ENCODE measurements around the gene CCDC82. TPM values are rescaled to one million over a fixed set of nuclear protein-coding genes. Genes with fewer than 3 reads are reported as not detected.
"Not testable (repeated sequence)": the region's sequence is repeated elsewhere in the genome, so short reads cannot be mapped to it uniquely, and the experiment has no call there.

The CCDC82 gene
- total RNA-seq, 6 experiments from 2014 or later = 14.0 to 18.2 (median 17.2) TPM

DNA sequence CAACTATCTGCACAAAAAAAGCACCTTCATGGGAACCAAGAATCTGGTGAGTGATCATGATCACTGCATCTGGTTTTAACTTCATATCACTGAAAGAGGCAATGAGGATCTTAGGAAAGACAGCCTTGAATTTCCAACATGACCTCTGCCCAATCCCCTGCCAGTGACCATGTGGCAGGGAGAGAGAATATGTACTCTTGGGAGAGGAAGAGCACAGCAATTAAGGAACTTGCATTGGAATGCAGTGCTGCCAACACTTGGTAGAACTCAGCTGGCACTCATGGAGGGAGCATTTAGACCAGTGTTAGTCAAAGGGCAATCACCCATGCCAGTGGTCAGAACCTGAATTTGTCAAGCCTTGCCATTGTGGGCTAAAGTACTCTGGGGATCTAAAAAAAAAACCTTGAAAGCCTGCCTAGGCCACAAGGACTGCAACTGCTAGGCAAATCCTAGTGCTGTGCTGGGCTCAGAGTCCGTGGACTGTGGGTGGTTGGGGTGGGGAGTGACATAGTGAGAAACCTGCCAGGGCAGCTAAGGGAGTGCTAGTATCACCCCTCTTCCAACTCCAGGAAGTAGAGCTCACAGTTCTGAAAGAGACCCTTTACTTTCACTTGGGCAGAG, 23.2 kb upstream of the CCDC82 start:
- TF ChIP-seq, protein P1, sequence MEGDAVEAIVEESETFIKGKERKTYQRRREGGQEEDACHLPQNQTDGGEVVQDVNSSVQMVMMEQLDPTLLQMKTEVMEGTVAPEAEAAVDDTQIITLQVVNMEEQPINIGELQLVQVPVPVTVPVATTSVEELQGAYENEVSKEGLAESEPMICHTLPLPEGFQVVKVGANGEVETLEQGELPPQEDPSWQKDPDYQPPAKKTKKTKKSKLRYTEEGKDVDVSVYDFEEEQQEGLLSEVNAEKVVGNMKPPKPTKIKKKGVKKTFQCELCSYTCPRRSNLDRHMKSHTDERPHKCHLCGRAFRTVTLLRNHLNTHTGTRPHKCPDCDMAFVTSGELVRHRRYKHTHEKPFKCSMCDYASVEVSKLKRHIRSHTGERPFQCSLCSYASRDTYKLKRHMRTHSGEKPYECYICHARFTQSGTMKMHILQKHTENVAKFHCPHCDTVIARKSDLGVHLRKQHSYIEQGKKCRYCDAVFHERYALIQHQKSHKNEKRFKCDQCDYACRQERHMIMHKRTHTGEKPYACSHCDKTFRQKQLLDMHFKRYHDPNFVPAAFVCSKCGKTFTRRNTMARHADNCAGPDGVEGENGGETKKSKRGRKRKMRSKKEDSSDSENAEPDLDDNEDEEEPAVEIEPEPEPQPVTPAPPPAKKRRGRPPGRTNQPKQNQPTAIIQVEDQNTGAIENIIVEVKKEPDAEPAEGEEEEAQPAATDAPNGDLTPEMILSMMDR (IDR thresholded peaks at IDR 0.05) = no peak
- Mint-ChIP-seq H3K27me3 (ENCODE audit: insufficient read depth) (peaks cover 3% of the 10 kb centered on the region), H3K4me1 (ENCODE audit: low read depth) (no peaks in the 10 kb centered on the region), H3K27ac (no peak overlapping the region), H3K36me3 (ENCODE audit: low read depth) (no peaks in the 10 kb centered on the region; the same call in 1 of the 2 replicates), H3K9me3 (no peaks in the 10 kb centered on the region), H3K4me3 (no peak overlapping the region)
- DNase-seq = no peak

DNA sequence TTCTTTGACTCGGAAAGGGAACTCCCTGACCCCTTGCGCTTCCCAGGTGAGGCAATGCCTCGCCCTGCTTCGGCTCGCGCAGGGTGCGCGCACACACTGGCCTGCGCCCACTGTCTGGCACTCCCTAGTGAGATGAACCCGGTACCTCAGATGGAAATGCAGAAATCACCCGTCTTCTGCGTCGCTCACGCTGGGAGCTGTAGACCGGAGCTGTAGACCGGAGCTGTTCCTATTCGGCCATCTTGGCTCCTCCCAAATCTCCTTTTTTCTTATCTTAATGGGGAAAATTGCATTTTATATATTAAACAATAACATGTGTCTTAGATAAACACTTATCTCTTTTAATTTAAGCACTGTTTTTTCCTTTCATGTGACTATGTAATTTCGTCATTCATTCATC, 21.7 kb upstream of the CCDC82 start:
- not testable (repeated sequence) for H3K4me1 Mint-ChIP-seq (ENCODE audit: low read depth); DNase-seq; H3K27ac Mint-ChIP-seq; H3K9me3 Mint-ChIP-seq; H3K27me3 Mint-ChIP-seq (ENCODE audit: insufficient read depth); H3K36me3 Mint-ChIP-seq (ENCODE audit: low read depth)
- H3K4me3 Mint-ChIP-seq = peak overlapping the region; percentile 59; the same call in 1 of the 2 replicates

DNA sequence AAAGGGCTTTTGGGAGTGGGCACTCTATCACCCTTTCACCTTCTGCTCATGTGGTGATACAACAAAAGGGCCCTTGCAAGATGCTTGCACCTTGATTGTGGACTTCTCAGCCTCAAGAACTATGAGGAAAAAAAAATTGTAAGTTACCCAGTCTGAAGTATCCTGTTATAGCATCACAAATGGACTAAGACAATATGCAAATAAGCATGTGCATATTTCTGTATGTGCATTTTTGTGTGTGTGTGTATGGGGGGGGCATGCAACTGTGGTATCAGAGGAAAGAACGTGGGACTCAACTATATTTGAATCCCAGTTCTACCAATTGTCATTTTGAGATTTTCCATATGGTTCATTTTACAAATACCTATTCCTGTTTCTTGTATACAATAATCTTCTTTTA, 11.0 kb upstream of the CCDC82 start:
- H3K27me3 Mint-ChIP-seq (ENCODE audit: insufficient read depth) = no peaks in the 10 kb centered on the region; the same call in none of the 2 replicates
- no peaks in the 10 kb centered on the region for H3K36me3 Mint-ChIP-seq (ENCODE audit: low read depth)
- H3K27ac Mint-ChIP-seq = no peak overlapping the region
- H3K9me3 Mint-ChIP-seq = no peaks in the 10 kb centered on the region
- H3K4me3 Mint-ChIP-seq = no peak overlapping the region; the same call in 1 of the 2 replicates
- H3K4me1 Mint-ChIP-seq (ENCODE audit: low read depth) = no peaks in the 10 kb centered on the region
- no peak for DNase-seq
- TF ChIP-seq, protein P1 (IDR thresholded peaks at IDR 0.05) = no peak

DNA sequence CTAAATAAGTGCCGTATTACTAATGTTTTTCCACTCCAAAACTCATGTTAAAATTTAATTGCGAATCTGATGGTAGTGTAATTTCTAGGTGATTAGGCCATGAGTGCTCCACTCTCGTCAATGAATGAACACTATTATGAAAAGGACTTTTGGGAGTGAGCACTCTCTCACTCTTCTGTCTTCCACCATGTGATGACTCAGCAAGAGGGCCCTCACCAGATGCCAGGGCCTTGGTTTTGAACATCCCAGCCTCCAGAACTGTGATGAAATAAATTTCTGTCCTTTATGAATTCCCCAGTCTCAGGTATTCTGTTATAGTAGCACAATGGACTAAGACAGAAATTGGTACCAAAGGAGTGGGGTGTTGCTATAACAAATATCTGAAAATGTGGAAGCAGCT, 8.2 kb upstream of the CCDC82 start:
- TF ChIP-seq, protein P1 (IDR thresholded peaks at IDR 0.05) = no peak
- no peak overlapping the region for H3K4me3 Mint-ChIP-seq
- no peaks in the 10 kb centered on the region; the same call in none of the 2 replicates for H3K27me3 Mint-ChIP-seq (ENCODE audit: insufficient read depth)
- no peaks in the 10 kb centered on the region for H3K36me3 Mint-ChIP-seq (ENCODE audit: low read depth)
- no peak overlapping the region for H3K27ac Mint-ChIP-seq
- DNase-seq = no peak
- H3K9me3 Mint-ChIP-seq = no peaks in the 10 kb centered on the region
- peaks cover 14% of the 10 kb centered on the region for H3K4me1 Mint-ChIP-seq (ENCODE audit: low read depth)

DNA sequence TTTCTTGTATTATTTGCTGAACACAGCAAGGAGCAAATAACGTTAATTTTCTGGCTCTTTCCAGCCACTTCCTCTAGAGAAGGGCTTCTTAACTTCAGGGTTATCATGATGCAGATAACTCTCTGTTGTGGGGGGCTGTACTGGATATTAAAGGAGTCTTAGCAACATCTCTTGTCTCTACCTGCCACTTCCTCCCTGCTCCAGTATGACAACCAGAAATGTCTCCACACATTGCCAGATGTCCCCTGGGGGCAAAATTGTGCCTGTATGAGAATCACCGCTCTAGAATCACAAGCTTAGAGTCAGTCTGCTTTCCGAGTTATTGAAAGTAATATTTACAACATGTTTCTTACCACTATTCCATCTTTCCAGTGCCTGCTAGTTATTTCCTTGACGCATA, 6.9 kb upstream of the CCDC82 start:
- peaks cover 26% of the 10 kb centered on the region for H3K4me1 Mint-ChIP-seq (ENCODE audit: low read depth)
- peaks cover 2% of the 10 kb centered on the region for H3K36me3 Mint-ChIP-seq (ENCODE audit: low read depth)

DNA sequence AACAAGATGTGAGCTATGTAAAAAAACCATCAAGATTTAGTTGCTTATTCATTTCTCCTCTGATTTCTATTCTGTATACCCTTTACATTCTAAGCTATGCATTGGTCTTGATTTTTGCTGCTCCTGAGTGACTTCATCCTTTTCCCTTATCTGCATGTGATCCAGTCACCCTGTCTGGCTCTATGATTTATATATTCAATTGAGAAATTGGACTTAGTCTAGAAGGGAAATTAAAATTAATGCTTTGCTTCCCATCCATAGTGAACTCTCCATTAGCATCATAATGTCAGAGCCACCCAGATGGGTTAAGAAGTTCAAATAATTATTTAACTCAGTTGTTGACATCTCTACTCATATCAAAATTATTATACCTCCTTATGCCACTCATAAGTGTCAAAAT, 5.1 kb upstream of the CCDC82 start:
- Mint-ChIP-seq H3K36me3 (ENCODE audit: low read depth) (peaks cover 18% of the 10 kb centered on the region), H3K4me1 (ENCODE audit: low read depth) (peaks cover 42% of the 10 kb centered on the region), H3K27me3 (ENCODE audit: insufficient read depth) (no peaks in the 10 kb centered on the region; the same call in 1 of the 2 replicates), H3K27ac (no peak overlapping the region), H3K4me3 (no peak overlapping the region), H3K9me3 (no peaks in the 10 kb centered on the region)
- no peak for DNase-seq
- TF ChIP-seq, protein P1 (IDR thresholded peaks at IDR 0.05) = no peak

More for the DNA sequence above, 6.9 kb upstream of the CCDC82 start:
- H3K9me3 Mint-ChIP-seq = no peaks in the 10 kb centered on the region
- DNase-seq = no peak
- no peak overlapping the region for H3K4me3 Mint-ChIP-seq
- H3K27ac Mint-ChIP-seq = no peak overlapping the region
- H3K27me3 Mint-ChIP-seq (ENCODE audit: insufficient read depth) = no peaks in the 10 kb centered on the region; the same call in none of the 2 replicates
- TF ChIP-seq, protein P1 (IDR thresholded peaks at IDR 0.05) = no peak
